Vagina (tissue), 2 donors: ENCODE measurements around the gene MAMDC2. TPM values are rescaled to one million over a fixed set of nuclear protein-coding genes. Genes with fewer than 3 reads are reported as not detected.
A peak's percentile ranks its signal among the peaks of the same experiment; 100 is the strongest.

Experiments used
- DNase-seq, 2 donors: peaks; one replicate each; pipeline ENCODE4 v3.0.0-alpha.2; 2017; ENCODE audit errors: extremely low spot score in 2 of 2
- H3K27ac ChIP-seq: fragments of 200-600 bp; sonication (generic); one replicate; pipeline ENCODE4 v1.5.1; 2019
- H3K27me3 ChIP-seq: fragments of 200-600 bp; sonication (generic); one replicate; pipeline ENCODE4 v1.5.1; 2019
- H3K36me3 ChIP-seq, 2 donors: fragments of 200-600 bp; sonication (generic); one replicate each; pipeline ENCODE4 v1.5.1; 2017 to 2019
- H3K4me1 ChIP-seq: fragments of 200-600 bp; sonication (generic); one replicate; pipeline ENCODE4 v1.5.1; 2019
- H3K4me3 ChIP-seq, 2 donors: fragments of 200-600 bp; sonication (generic); 1 replicate in 1 of 2; 2 replicates in 1 of 2; pipeline ENCODE4 v1.5.1; 2016 to 2019
- H3K9me3 ChIP-seq: fragments of 200-600 bp; sonication (generic); one replicate; pipeline ENCODE4 v1.5.1; 2019
- POLR2A ChIP-seq, 2 donors: fragments of 450-650 bp; IDR thresholded peaks; one replicate each; pipeline ENCODE4 v1.6.1; 2017; ENCODE audit warnings: antibody characterized with exemption in 2 of 2, mild to moderate bottlenecking in 2 of 2, moderate library complexity in 2 of 2
- POLR2AphosphoS5 ChIP-seq, 2 donors: sonication (generic); formaldehyde crosslinking; IDR thresholded peaks; one replicate each; pipeline ENCODE4 v1.9.0; 2017; ENCODE audit warnings: antibody characterized with exemption in 2 of 2, mild to moderate bottlenecking in 2 of 2, low read depth in 1 of 2; ENCODE audit not compliant: insufficient read depth in 1 of 2
- intact Hi-C: fragments of 100-400 bp; cut with DNase I; formaldehyde crosslinking; loops from one replicate; pipeline ENCODE4 v1.15.1; 2023
- total RNA-seq: library from RNA; depleted of rRNA; stranded (reverse); fragments of >200 nt; gene quantifications from one replicate; pipeline ENCODE4 v1.2.3, GENCODE V29; 2016
- TF ChIP-seq, protein P1 (sequence below), 3 experiments: fragments of 450-650 bp in 2 of 3; fragments of 200-600 bp in 1 of 3; sonication (generic) in 1 of 3; IDR thresholded peaks; one replicate each; pipeline ENCODE4 v1.5.1; 2017 to 2019; ENCODE audit warnings: antibody characterized with exemption in 3 of 3, mild to moderate bottlenecking in 2 of 3, moderate library complexity in 2 of 3

MAMDC2 gene, protein sequence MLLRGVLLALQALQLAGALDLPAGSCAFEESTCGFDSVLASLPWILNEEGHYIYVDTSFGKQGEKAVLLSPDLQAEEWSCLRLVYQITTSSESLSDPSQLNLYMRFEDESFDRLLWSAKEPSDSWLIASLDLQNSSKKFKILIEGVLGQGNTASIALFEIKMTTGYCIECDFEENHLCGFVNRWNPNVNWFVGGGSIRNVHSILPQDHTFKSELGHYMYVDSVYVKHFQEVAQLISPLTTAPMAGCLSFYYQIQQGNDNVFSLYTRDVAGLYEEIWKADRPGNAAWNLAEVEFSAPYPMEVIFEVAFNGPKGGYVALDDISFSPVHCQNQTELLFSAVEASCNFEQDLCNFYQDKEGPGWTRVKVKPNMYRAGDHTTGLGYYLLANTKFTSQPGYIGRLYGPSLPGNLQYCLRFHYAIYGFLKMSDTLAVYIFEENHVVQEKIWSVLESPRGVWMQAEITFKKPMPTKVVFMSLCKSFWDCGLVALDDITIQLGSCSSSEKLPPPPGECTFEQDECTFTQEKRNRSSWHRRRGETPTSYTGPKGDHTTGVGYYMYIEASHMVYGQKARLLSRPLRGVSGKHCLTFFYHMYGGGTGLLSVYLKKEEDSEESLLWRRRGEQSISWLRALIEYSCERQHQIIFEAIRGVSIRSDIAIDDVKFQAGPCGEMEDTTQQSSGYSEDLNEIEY
- total RNA-seq = 38.5 TPM

DNA sequence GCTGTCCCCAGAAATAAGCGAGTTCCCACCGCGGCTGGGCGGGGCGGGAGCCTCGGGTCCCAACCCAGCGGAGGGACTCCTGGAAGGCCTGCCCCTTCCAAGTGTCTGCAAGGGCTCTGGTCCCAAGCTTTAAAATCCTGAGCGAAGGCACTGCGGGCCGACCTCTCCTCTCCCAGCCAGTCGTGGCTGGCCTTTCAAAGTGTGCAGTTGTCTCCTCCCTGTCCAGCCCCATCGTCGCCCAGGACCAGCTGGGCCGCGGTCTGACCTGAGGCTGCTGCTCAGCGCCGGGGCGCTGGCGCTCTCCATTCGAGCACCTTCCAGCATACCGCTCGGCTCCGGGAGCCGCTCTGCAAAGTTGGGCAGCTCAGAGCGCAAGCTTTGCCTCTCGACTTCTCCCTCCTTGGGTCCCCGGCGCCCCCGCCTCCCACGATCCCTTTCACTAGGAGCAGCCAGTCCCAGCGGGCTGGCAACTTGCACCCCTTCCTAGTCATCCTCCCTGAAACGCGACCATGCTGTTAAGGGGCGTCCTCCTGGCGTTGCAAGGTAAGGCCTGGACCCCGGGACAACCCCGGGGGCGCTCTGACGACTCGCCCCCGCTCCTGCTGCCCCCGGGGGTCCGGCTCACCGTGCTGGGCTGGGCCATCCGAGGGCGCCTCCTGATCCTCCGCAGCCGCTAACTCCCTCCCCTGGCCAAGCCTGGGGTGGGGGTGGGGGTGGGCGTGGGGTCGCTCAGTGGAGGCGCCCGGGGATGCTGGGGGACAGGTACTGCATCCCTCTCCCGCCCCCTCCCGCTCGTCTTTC, at the start of gene MAMDC2:
TSS of gene MAMDC2 (plus strand) at position 160 of the 801 bp plus-strand sequence. CDS start at position 510, 350 bp downstream.
- peak within 1 kb of the TSS; percentile 84 for H3K27ac ChIP-seq
- H3K4me1 ChIP-seq = peaks cover 61% of the 10 kb centered on the region
- H3K4me3 ChIP-seq = peak within 1 kb of the TSS; percentile 56 to 64
- DNase-seq = no peak
- no peaks in the 10 kb centered on the region for H3K36me3 ChIP-seq
- TF ChIP-seq, protein P1, sequence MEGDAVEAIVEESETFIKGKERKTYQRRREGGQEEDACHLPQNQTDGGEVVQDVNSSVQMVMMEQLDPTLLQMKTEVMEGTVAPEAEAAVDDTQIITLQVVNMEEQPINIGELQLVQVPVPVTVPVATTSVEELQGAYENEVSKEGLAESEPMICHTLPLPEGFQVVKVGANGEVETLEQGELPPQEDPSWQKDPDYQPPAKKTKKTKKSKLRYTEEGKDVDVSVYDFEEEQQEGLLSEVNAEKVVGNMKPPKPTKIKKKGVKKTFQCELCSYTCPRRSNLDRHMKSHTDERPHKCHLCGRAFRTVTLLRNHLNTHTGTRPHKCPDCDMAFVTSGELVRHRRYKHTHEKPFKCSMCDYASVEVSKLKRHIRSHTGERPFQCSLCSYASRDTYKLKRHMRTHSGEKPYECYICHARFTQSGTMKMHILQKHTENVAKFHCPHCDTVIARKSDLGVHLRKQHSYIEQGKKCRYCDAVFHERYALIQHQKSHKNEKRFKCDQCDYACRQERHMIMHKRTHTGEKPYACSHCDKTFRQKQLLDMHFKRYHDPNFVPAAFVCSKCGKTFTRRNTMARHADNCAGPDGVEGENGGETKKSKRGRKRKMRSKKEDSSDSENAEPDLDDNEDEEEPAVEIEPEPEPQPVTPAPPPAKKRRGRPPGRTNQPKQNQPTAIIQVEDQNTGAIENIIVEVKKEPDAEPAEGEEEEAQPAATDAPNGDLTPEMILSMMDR (IDR thresholded peaks at IDR 0.05) = no peak
- TF ChIP-seq POLR2AphosphoS5 (IDR thresholded peaks at IDR 0.05; ENCODE audit: insufficient read depth in 1 of 2, low read depth in 1 of 2) = peak in 1 of 2 donors; percentile 80
- H3K9me3 ChIP-seq = no peaks in the 10 kb centered on the region
- intact Hi-C loops = loop anchor here (10.0 kb wide), 2 partner anchors 49 to 71 kb away; no protein-coding TSS in a partner anchor
- H3K27me3 ChIP-seq = no peaks in the 10 kb centered on the region

DNA sequence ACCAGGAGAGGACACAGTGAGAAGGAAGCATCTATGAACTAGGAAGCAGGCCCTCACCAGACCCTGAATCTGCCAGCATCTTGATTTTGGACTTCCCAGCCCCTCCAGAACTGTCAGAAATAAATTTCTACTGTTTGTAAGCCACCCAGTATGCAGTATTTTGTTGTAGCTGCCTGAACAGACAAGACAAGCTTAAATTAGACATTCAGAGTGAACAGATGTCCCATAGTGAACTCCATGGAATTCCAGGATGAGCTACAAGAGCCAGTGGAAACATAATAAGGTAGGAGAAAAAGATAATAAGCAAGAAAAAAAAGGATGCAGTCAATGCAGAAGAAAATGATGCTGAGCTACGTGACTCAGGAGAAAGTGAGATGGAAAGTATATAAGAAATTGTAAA, 47.8 kb upstream of the MAMDC2 start:
- H3K27me3 ChIP-seq = no peaks in the 10 kb centered on the region
- intact Hi-C loops = loop anchor here (10.0 kb wide), 1 partner anchor 49 kb away; the partner anchor contains the start of gene MAMDC2
- peak overlapping the region; percentile 20 for H3K27ac ChIP-seq
- no peak for DNase-seq
- H3K4me3 ChIP-seq = no peak overlapping the region
- H3K9me3 ChIP-seq = no peaks in the 10 kb centered on the region
- peaks cover 30% of the 10 kb centered on the region for H3K4me1 ChIP-seq
- no peaks in the 10 kb centered on the region for H3K36me3 ChIP-seq
- no peak for TF ChIP-seq POLR2AphosphoS5 (IDR thresholded peaks at IDR 0.05; ENCODE audit: insufficient read depth in 1 of 2, low read depth in 1 of 2)

DNA sequence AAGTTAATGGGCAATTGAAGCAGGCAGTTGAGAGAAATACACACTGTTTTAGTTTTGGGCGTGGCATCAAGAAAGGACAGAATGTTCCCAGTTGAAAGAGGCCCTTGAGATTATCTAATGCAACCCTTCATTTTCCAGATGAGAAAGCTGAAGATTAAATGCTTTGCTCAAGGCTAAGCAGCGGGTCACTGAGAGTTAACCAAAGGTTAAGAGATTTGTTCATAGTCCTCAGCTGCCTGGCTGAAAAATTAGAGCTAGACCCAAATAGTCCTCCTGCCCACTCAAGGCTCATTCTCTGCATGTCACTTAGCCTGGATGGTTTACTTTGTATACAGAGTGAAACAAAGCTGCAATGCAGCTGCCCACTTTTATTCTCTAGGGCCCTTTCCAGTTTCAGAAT, 46.7 kb upstream of the MAMDC2 start:
- H3K4me1 ChIP-seq = peaks cover 30% of the 10 kb centered on the region
- H3K4me3 ChIP-seq = no peak overlapping the region
- H3K36me3 ChIP-seq = no peaks in the 10 kb centered on the region
- intact Hi-C loops = loop anchor here (10.0 kb wide), 1 partner anchor 48 kb away; the partner anchor contains the start of gene MAMDC2
- no peak for DNase-seq
- peak overlapping the region; percentile 48 for H3K27ac ChIP-seq
- H3K9me3 ChIP-seq = no peaks in the 10 kb centered on the region
- no peaks in the 10 kb centered on the region for H3K27me3 ChIP-seq
- TF ChIP-seq POLR2AphosphoS5 (IDR thresholded peaks at IDR 0.05; ENCODE audit: insufficient read depth in 1 of 2, low read depth in 1 of 2) = peak in 1 of 2 donors; percentile 24
- TF ChIP-seq, protein P1 (IDR thresholded peaks at IDR 0.05) = no peak
- no peak for TF ChIP-seq POLR2A (IDR thresholded peaks at IDR 0.05)

DNA sequence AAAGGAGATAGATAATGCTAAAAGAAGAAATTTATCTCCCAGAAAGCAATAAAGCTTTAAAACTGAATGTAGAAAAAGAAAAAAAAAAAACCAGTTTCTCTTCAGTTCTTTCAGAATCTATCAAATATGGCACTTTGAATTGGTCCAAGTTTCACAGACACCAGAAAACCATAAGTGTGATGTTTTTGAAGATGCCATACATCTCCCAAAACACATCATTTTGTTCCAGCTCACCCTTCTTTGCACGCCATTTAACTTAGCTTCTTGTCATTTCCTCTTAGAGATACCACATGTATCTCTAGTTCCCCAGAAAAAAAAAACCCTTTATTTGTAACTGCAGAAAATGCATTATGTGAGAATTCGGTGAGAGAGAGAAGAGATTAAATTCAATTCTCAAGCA, 46.1 kb upstream of the MAMDC2 start:
- no peaks in the 10 kb centered on the region for H3K27me3 ChIP-seq
- H3K4me3 ChIP-seq = no peak overlapping the region
- DNase-seq = no peak
- H3K4me1 ChIP-seq = peaks cover 29% of the 10 kb centered on the region
- intact Hi-C loops = loop anchor here (10.0 kb wide), 1 partner anchor 47 kb away; the partner anchor contains the start of gene MAMDC2
- no peaks in the 10 kb centered on the region for H3K36me3 ChIP-seq
- TF ChIP-seq, protein P1 (IDR thresholded peaks at IDR 0.05) = no peak
- TF ChIP-seq POLR2AphosphoS5 (IDR thresholded peaks at IDR 0.05; ENCODE audit: insufficient read depth in 1 of 2, low read depth in 1 of 2) (no peak), POLR2A (IDR thresholded peaks at IDR 0.05) (no peak)
- H3K27ac ChIP-seq = peak overlapping the region; percentile 48
- H3K9me3 ChIP-seq = no peaks in the 10 kb centered on the region

DNA sequence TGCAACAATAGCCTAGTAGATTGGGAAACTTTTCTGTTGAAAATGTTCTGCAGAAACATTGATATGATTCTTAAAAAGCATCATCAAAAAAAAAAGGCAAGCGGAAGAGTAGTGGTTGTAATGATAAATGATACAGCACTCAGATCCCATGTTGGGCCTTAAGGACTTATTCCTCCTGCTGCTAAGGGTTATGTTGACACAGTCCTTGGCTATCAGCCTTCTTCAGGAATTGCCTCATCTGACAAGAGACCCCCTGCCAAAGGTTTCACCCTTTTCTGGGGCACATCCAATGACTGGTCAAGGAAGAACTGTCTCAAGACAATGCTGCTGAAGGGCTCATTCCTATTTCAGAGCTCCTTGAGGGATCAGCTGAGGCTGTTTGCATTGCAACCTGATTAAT, 44.3 kb upstream of the MAMDC2 start:
- DNase-seq = no peak
- intact Hi-C loops = loop anchor here (10.0 kb wide), 1 partner anchor 45 kb away; the partner anchor contains the start of gene MAMDC2
- no peak overlapping the region for H3K4me3 ChIP-seq
- H3K27ac ChIP-seq = no peak overlapping the region
- no peaks in the 10 kb centered on the region for H3K27me3 ChIP-seq
- no peaks in the 10 kb centered on the region for H3K36me3 ChIP-seq
- H3K9me3 ChIP-seq = no peaks in the 10 kb centered on the region
- peaks cover 21% of the 10 kb centered on the region for H3K4me1 ChIP-seq
- TF ChIP-seq, protein P1 (IDR thresholded peaks at IDR 0.05) = no peak
- TF ChIP-seq POLR2AphosphoS5 (IDR thresholded peaks at IDR 0.05; ENCODE audit: insufficient read depth in 1 of 2, low read depth in 1 of 2) = no peak
- TF ChIP-seq POLR2A (IDR thresholded peaks at IDR 0.05) = no peak
